Stimulated activated CD8-positive, alpha-beta memory T cell treated with anti-CD3 and anti-CD28 coated beads, Interleukin-7, amount 100 ng/mL, for 48 hours (primary cell): ENCODE data around the gene RND2.
"Not testable (repeated sequence)": the region's sequence is repeated elsewhere in the genome, so short reads cannot be mapped to it uniquely, and the experiment has no call there.

Source experiments
- DNase-seq, 2 donors: peaks; one replicate each; pipeline ENCODE4 v3.0.0-alpha.2; 2020; ENCODE audit warnings: low read depth in 1 of 2; ENCODE audit errors: extremely low read depth in 1 of 2

The RND2 gene

GRCh38 chr17:43024407-43025289 lies at the start of gene RND2:
Gene RND2 (plus strand): TSS chr17:43025231. CDS start chr17:43025348, 117 bp downstream.
- DNase-seq, result peak; percentile 50 to 76

GRCh38 chr17:42975265-42975664 lies 49.8 kb upstream of the RND2 start:
- DNase-seq, result no peak

- not testable (repeated sequence) for DNase-seq
Observed at GRCh38 chr17:42975701-42976100, 49.3 kb upstream of the RND2 start.

- no peak for DNase-seq
Observed at GRCh38 chr17:42979511-42980273, 45.3 kb upstream of the RND2 start, which contains the start of gene PTGES3L. Gene PTGES3L (minus strand): TSS chr17:42980080. CDS start chr17:42980053, 27 bp downstream.

GRCh38 chr17:42980274-42980765 lies 44.7 kb upstream of the RND2 start, which contains the start of gene RUNDC1:
Gene RUNDC1 (plus strand): TSS chr17:42980565. CDS start chr17:42980577, 12 bp downstream.
- peak; percentile 86 for DNase-seq

GRCh38 chr17:42980766-42981397 lies 44.1 kb upstream of the RND2 start:
- DNase-seq, result peak; percentile 46 to 70

GRCh38 chr17:42982266-42982665 lies 42.8 kb upstream of the RND2 start:
- no peak for DNase-seq

- DNase-seq, result no peak
Observed at GRCh38 chr17:42985225-42985624, 39.8 kb upstream of the RND2 start.

GRCh38 chr17:42989141-42989540 lies 35.9 kb upstream of the RND2 start:
- no peak for DNase-seq

- no peak for DNase-seq
Observed at GRCh38 chr17:42989726-42990652, 35.0 kb upstream of the RND2 start.

GRCh38 chr17:42991471-42991870 lies 33.6 kb upstream of the RND2 start:
- no peak for DNase-seq

GRCh38 chr17:42992872-42993271 lies 32.2 kb upstream of the RND2 start:
- DNase-seq, result no peak

GRCh38 chr17:42993913-42994312 lies 31.1 kb upstream of the RND2 start:
- DNase-seq, result not testable (repeated sequence)

- DNase-seq, result no peak
Observed at GRCh38 chr17:42997390-42997983, 27.5 kb upstream of the RND2 start.

GRCh38 chr17:42997984-42998938 lies 26.8 kb upstream of the RND2 start, which contains the start of gene RPL27:
Gene RPL27 (plus strand): TSS chr17:42998419. CDS start chr17:42998751, 332 bp downstream.
- peak; percentile 89 to 95 for DNase-seq

- no peak for DNase-seq
Observed at GRCh38 chr17:42999003-42999525, 26.0 kb upstream of the RND2 start.

- DNase-seq, result not testable (repeated sequence)
Observed at GRCh38 chr17:43000894-43001293, 24.1 kb upstream of the RND2 start.
